Uterus (tissue), 2 donors: Measurements from ENCODE around the gene FBXW7.

ENCODE experiments used
- CTCF ChIP-seq, 4 experiments: fragments of 200-600 bp in 2 of 4; fragments of 450-650 bp in 2 of 4; sonication (generic) in 2 of 4; IDR thresholded peaks; one replicate each; pipeline ENCODE4 v1.5.1; 2016 to 2019; ENCODE audit warnings: antibody characterized with exemption in 4 of 4, mild to moderate bottlenecking in 2 of 4, moderate library complexity in 1 of 4
- POLR2A ChIP-seq, 2 donors: fragments of 450-650 bp; IDR thresholded peaks; one replicate each; pipeline ENCODE4 v1.6.1; 2016; ENCODE audit warnings: antibody characterized with exemption in 2 of 2, mild to moderate bottlenecking in 1 of 2, moderate library complexity in 1 of 2

DNA sequence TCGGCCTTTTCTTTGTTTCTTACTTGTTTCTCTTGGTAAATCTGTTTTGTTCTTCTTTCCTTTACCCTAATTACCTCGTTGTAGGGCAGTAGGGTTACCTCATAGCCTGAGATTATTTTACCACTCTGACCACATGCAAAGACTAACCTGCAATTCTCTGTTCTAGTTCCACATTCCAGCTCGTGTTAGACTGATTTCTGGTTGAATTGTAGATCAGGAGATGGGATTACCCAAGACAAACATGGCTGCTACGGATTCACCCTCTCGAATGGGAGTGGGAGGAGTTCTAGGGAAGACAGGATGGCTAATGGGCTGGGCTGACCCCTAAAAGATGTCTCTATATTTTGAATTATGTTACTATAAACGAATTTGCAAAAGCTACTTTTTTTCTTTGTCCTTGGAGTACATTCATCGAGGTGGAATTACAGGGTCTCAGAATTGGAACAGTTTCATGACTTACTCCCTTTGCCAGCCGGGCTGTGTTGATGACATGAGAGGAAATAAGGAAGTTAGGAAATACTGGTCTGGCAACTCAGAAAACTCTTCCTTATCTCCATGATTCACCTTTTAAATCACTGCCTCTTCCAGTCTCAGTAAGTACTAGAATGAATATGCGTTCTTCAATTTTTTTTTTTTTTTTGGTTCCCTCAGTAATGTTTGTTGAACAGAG lies 36.7 kb upstream of the FBXW7 start:
- TF ChIP-seq POLR2A (IDR thresholded peaks at IDR 0.05) (no peak), CTCF (IDR thresholded peaks at IDR 0.05) (no peak)
